IMR-90 (cell line): ENCODE results near the gene NOL9. TPM values are rescaled to one million over a fixed set of nuclear protein-coding genes. Genes with fewer than 3 reads are reported as not detected.
A peak's percentile ranks its signal among the peaks of the same experiment; 100 is the strongest.

Experiments
- MAZ ChIP-seq: IDR thresholded peaks from 2 replicates; pipeline ENCODE4 v1.6.1; 2012; ENCODE audit warnings: low read depth, mild to moderate bottlenecking, low read length, improper control_type of control experiment, moderate library complexity, borderline replicate concordance
- polyA plus RNA-seq, 3 experiments: library from polyadenylated mRNA; depleted of rRNA; stranded (reverse); fragments of >200 nt; gene quantifications; 2 replicates each; pipeline ENCODE4 v1.2.3, GENCODE V29; 2012; ENCODE audit warnings: low replicate concordance in 1 of 3
- total RNA-seq: library from RNA; depleted of rRNA; stranded (reverse); fragments of >200 nt; gene quantifications from 2 replicates; pipeline ENCODE4 v1.2.3, GENCODE V29; 2012
- TF ChIP-seq, protein P1 (sequence below): fragments of 150-350 bp; IDR thresholded peaks from 2 replicates; pipeline ENCODE4 v1.6.1; 2016; ENCODE audit warnings: low read depth, mild to moderate bottlenecking, low read length, moderate library complexity, borderline replicate concordance

Gene NOL9
- total and polyA plus RNA-seq, 2 of the 4 experiments (the other 2 are of a cell fraction): 13.0 to 19.2 TPM

DNA sequence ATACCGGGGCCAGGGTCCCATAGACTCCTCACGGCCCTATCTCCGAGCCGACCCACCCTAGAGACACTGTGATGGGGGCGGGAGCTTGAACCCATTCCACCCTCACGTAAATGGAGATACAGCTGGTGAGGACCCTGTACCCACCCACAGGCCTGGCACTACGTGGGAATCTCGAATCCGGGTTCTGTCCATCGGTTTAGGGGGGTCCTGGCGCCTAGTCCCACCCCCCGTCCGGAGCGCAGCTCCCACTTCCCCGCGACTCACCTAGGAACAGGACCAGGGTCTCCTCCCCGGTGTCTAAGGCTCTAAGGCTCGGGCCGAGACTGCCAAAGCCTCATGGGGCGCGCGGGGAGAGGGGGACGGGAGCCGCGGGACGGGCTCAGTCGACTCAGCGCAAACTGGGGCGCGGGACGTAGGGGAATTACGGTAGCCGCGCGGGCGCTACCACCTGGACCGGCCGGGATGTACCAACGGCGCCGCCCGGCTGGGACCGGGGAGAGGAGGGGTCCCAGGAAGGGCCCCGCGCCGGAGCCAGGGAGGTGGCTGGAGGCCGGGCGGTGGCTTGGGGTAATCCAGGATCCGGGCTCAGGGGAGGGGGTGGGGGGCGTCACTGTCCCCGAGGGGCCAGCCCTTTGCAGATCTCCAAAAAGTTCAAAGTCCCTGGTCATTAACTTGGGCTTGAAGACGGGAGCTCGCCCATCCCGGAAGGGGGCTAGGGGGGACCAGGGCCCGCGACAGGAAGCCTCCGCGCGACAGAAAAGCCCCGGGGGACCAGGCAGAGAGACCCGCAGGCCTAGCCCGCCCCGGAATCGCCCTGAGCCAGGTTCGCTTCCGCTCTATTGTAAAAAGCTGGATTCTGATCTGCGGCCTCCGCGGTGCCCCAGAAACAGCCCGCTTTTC, 63.9 kb downstream of the NOL9 start (continued):
- peak; percentile 37; the same call in 1 of the 2 replicates for TF ChIP-seq MAZ
- TF ChIP-seq, protein P1, sequence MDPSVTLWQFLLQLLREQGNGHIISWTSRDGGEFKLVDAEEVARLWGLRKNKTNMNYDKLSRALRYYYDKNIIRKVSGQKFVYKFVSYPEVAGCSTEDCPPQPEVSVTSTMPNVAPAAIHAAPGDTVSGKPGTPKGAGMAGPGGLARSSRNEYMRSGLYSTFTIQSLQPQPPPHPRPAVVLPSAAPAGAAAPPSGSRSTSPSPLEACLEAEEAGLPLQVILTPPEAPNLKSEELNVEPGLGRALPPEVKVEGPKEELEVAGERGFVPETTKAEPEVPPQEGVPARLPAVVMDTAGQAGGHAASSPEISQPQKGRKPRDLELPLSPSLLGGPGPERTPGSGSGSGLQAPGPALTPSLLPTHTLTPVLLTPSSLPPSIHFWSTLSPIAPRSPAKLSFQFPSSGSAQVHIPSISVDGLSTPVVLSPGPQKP: no peak
